K562 (cell line): ENCODE measurements around the gene TSPYL4. TPM values are rescaled to one million over a fixed set of nuclear protein-coding genes. Genes with fewer than 3 reads are reported as not detected.

ENCODE experiments used
- ARHGAP35 ChIP-seq: fragments of 450-650 bp; IDR thresholded peaks from 2 replicates; pipeline ENCODE4 v1.6.1; 2018; ENCODE audit not compliant: partially characterized antibody
- CBFA2T2 ChIP-seq: fragments of 450-650 bp; conservative IDR thresholded peaks from 2 replicates; pipeline ENCODE4 v1.6.1; 2017; ENCODE audit warnings: mild to moderate bottlenecking
- CBX8 ChIP-seq: fragments of 200-600 bp; sonication (generic); IDR thresholded peaks from 2 replicates; pipeline ENCODE4 v1.6.1; 2012; ENCODE audit warnings: borderline replicate concordance, mixed run types, low read depth, mild to moderate bottlenecking, moderate library complexity, mixed read lengths, low read length, control low read depth, inconsistent platforms; ENCODE audit not compliant: poor library complexity, severe bottlenecking; ENCODE audit errors: extremely low read depth
- CXXC5 ChIP-seq: fragments of 250-450 bp; sonication (Bioruptor Pico); IDR thresholded peaks from 2 replicates; pipeline ENCODE4 v1.8.0; 2022; ENCODE audit warnings: inconsistent platforms, mild to moderate bottlenecking, moderate library complexity
- GTF2E2 ChIP-seq: fragments of 200-800 bp; sonication (Bioruptor generic); IDR thresholded peaks from 2 replicates; pipeline ENCODE4 v1.6.1; 2016; ENCODE audit warnings: missing genetic modification characterization, missing compliant biosample characterization
- HNRNPLL ChIP-seq: fragments of 200-400 bp; formaldehyde crosslinking; IDR thresholded peaks from 2 replicates; pipeline ENCODE4 v1.6.1; 2017; ENCODE audit warnings: low read length, low read depth, mild to moderate bottlenecking; ENCODE audit not compliant: poor library complexity, severe bottlenecking
- KLF16 ChIP-seq: IDR thresholded peaks from 2 replicates; pipeline ENCODE4 v1.6.1; 2016; ENCODE audit warnings: antibody characterized with exemption
- NFIX ChIP-seq: fragments of 250-450 bp; sonication (Bioruptor Pico); IDR thresholded peaks from 2 replicates; pipeline ENCODE4 v1.4.0; 2020; ENCODE audit warnings: low read depth, mild to moderate bottlenecking, moderate library complexity
- PPARD ChIP-seq: fragments of 250-450 bp; sonication (Bioruptor Pico); IDR thresholded peaks from 2 replicates; pipeline ENCODE4 v1.8.0; 2022; ENCODE audit warnings: inconsistent platforms, mild to moderate bottlenecking, moderate library complexity
- RCOR1 ChIP-seq, 2 experiments: IDR thresholded peaks; 2 replicates each; pipeline ENCODE4 v1.6.1; 2012; ENCODE audit warnings: low read depth in 2 of 2, low read length in 2 of 2, borderline replicate concordance in 1 of 2, improper control_type of control experiment in 1 of 2
- SRSF9 ChIP-seq: fragments of 200-400 bp; formaldehyde crosslinking; IDR thresholded peaks from 2 replicates; pipeline ENCODE4 v1.6.1; 2017; ENCODE audit warnings: low read depth, low read length, borderline replicate concordance
- ZNF184 ChIP-seq: sonication (generic); formaldehyde crosslinking; IDR thresholded peaks from 2 replicates; pipeline ENCODE4 v1.5.0; 2020; ENCODE audit warnings: missing genetic modification reagents
- ZNF212 ChIP-seq: fragments of 450-650 bp; formaldehyde crosslinking; IDR thresholded peaks from 2 replicates; pipeline ENCODE4 v1.4.0; 2020; ENCODE audit warnings: mild to moderate bottlenecking
- ZNF232 ChIP-seq: sonication (generic); formaldehyde crosslinking; IDR thresholded peaks from 2 replicates; pipeline ENCODE4 v1.8.0; 2022; ENCODE audit warnings: mild to moderate bottlenecking, missing genetic modification reagents
- polyA plus RNA-seq, 8 experiments: library from polyadenylated mRNA; depleted of rRNA in 4 of 8; stranded (reverse) in 5 of 8; unstranded in 3 of 8; fragments of >200 nt; fragmentation: Nextera tagmentation in 2 of 8; fragmentation: Illumina TruSeq in 1 of 8; extraction: Ambion mirVana in 2 of 8; extraction: Trizol in 1 of 8; gene quantifications; 2 replicates each; pipeline versions ENCODE4 v1.2.1 to v1.2.3, GENCODE V29; 2011 to 2014; ENCODE audit warnings: inconsistent platforms in 1 of 8, missing spikeins in 1 of 8
- total RNA-seq, 7 experiments: library from RNA; depleted of rRNA in 6 of 7; stranded (reverse); fragments of >200 nt in 6 of 7; fragmentation: Illumina TruSeq in 2 of 7; extraction: Trizol in 2 of 7; gene quantifications; 2 replicates each; pipeline versions ENCODE4 v1.2.1 to v1.2.3, GENCODE V29; 2011 to 2021; ENCODE audit warnings: low replicate concordance in 1 of 7
- TF ChIP-seq, protein P1 (sequence below): fragments of 250-450 bp; sonication (Bioruptor Pico); IDR thresholded peaks from 2 replicates; pipeline ENCODE4 v1.5.0; 2020; ENCODE audit warnings: mild to moderate bottlenecking, borderline replicate concordance
- TF ChIP-seq, protein P2 (sequence below): fragments of 450-650 bp; IDR thresholded peaks from 2 replicates; pipeline ENCODE4 v1.6.1; 2016; ENCODE audit warnings: low read depth, mild to moderate bottlenecking, moderate library complexity
- TF ChIP-seq, protein P3 (sequence below): sonication (generic); formaldehyde crosslinking; IDR thresholded peaks from 2 replicates; pipeline ENCODE4 v1.8.0; 2023; ENCODE audit warnings: mild to moderate bottlenecking, missing genetic modification reagents
- TF ChIP-seq, protein P4 (sequence below): fragments of 250-450 bp; sonication (Bioruptor Pico); IDR thresholded peaks from 2 replicates; pipeline ENCODE4 v1.4.0; 2020
- TF ChIP-seq, protein P5 (sequence below), 2 experiments: fragments of 150-350 bp in 1 of 2; IDR thresholded peaks; 2 replicates each; pipeline ENCODE4 v1.6.1; 2012 to 2016; ENCODE audit warnings: low read depth in 2 of 2, low read length in 2 of 2, mild to moderate bottlenecking in 1 of 2, moderate library complexity in 1 of 2

The TSPYL4 gene
- total and polyA plus RNA-seq, 9 of the 15 experiments (the other 6 are each of a cell fraction or from before 2014, with no cell fraction given), result 0.69 to 18.0 (median 9.1) TPM

DNA sequence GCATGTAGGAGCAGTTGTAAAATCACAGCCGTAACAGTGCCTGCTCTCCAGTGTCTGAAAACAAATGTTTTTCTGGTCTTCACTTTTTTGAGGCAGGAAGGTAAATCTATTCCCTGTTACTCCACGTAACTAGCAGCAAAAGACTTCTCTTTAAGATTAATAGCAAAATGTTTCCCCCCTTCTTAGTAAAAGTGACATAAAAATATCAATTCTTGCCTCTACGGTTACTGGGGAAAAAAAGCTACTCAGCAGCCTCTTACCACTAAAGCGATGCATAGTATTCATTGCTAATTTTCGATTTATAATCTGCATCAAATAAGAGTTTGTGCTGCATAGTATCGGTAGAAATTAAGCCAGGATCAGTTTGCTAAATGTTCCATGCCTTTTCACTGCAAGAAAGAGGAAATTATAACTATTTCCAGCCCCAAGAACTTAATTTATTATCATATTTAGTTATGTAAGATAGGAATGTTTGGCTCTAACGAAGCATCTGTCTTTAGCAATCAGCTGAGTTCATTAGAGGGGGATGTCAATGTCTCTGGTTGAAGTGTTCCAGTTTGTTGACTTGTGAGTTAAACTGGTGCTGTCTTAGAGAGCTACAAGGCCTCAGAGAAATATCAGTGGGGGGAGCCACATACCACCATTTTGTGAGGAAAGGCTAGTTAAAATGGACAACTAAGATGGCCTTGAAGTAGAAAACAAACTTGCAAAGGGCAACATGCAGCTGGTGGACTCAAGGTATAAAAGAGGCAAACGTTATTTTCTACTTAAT lies 26.5 kb upstream of the TSPYL4 start (continued):
- TF ChIP-seq ARHGAP35 (no peak), GTF2E2 (tag) (peak; percentile 62; the same call in 1 of the 2 replicates), KLF16 (no peak), CBFA2T2 (no peak), ZNF184 (CRISPR knock-in tag) (no peak), CXXC5 (no peak), HNRNPLL (no peak), ZNF212 (CRISPR knock-in tag) (no peak), NFIX (no peak), SRSF9 (no peak), PPARD (CRISPR knock-in tag) (no peak), ZNF232 (CRISPR knock-in tag) (no peak), RCOR1 (IDR thresholded peaks at IDR 0.05; ENCODE audit: borderline replicate concordance in 1 of 2, low read depth in 2 of 2, low read length in 2 of 2) (no peak), CBX8 (no peak)
- TF ChIP-seq, protein P1, sequence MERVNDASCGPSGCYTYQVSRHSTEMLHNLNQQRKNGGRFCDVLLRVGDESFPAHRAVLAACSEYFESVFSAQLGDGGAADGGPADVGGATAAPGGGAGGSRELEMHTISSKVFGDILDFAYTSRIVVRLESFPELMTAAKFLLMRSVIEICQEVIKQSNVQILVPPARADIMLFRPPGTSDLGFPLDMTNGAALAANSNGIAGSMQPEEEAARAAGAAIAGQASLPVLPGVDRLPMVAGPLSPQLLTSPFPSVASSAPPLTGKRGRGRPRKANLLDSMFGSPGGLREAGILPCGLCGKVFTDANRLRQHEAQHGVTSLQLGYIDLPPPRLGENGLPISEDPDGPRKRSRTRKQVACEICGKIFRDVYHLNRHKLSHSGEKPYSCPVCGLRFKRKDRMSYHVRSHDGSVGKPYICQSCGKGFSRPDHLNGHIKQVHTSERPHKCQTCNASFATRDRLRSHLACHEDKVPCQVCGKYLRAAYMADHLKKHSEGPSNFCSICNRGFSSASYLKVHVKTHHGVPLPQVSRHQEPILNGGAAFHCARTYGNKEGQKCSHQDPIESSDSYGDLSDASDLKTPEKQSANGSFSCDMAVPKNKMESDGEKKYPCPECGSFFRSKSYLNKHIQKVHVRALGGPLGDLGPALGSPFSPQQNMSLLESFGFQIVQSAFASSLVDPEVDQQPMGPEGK (CRISPR knock-in tag), result no peak
- TF ChIP-seq, protein P2, sequence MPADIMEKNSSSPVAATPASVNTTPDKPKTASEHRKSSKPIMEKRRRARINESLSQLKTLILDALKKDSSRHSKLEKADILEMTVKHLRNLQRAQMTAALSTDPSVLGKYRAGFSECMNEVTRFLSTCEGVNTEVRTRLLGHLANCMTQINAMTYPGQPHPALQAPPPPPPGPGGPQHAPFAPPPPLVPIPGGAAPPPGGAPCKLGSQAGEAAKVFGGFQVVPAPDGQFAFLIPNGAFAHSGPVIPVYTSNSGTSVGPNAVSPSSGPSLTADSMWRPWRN, result no peak
- TF ChIP-seq, protein P3, sequence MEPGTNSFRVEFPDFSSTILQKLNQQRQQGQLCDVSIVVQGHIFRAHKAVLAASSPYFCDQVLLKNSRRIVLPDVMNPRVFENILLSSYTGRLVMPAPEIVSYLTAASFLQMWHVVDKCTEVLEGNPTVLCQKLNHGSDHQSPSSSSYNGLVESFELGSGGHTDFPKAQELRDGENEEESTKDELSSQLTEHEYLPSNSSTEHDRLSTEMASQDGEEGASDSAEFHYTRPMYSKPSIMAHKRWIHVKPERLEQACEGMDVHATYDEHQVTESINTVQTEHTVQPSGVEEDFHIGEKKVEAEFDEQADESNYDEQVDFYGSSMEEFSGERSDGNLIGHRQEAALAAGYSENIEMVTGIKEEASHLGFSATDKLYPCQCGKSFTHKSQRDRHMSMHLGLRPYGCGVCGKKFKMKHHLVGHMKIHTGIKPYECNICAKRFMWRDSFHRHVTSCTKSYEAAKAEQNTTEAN (CRISPR knock-in tag), result no peak
- TF ChIP-seq, protein P4, sequence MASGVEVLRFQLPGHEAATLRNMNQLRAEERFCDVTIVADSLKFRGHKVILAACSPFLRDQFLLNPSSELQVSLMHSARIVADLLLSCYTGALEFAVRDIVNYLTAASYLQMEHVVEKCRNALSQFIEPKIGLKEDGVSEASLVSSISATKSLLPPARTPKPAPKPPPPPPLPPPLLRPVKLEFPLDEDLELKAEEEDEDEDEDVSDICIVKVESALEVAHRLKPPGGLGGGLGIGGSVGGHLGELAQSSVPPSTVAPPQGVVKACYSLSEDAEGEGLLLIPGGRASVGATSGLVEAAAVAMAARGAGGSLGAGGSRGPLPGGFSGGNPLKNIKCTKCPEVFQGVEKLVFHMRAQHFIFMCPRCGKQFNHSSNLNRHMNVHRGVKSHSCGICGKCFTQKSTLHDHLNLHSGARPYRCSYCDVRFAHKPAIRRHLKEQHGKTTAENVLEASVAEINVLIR, result no peak
- TF ChIP-seq, protein P5, sequence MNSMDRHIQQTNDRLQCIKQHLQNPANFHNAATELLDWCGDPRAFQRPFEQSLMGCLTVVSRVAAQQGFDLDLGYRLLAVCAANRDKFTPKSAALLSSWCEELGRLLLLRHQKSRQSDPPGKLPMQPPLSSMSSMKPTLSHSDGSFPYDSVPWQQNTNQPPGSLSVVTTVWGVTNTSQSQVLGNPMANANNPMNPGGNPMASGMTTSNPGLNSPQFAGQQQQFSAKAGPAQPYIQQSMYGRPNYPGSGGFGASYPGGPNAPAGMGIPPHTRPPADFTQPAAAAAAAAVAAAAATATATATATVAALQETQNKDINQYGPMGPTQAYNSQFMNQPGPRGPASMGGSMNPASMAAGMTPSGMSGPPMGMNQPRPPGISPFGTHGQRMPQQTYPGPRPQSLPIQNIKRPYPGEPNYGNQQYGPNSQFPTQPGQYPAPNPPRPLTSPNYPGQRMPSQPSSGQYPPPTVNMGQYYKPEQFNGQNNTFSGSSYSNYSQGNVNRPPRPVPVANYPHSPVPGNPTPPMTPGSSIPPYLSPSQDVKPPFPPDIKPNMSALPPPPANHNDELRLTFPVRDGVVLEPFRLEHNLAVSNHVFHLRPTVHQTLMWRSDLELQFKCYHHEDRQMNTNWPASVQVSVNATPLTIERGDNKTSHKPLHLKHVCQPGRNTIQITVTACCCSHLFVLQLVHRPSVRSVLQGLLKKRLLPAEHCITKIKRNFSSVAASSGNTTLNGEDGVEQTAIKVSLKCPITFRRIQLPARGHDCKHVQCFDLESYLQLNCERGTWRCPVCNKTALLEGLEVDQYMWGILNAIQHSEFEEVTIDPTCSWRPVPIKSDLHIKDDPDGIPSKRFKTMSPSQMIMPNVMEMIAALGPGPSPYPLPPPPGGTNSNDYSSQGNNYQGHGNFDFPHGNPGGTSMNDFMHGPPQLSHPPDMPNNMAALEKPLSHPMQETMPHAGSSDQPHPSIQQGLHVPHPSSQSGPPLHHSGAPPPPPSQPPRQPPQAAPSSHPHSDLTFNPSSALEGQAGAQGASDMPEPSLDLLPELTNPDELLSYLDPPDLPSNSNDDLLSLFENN (IDR thresholded peaks at IDR 0.05; ENCODE audit: low read depth in 2 of 2, low read length in 2 of 2), result no peak
